ENCODE results near the gene C1GALT1.
"Not testable (repeated sequence)": the region's sequence is repeated elsewhere in the genome, so short reads cannot be mapped to it uniquely, and the experiment has no call there.

GRCh38 chr7:7145151-7145550 is 37.2 kb upstream of the C1GALT1 start:
- TF ChIP-seq, protein P1, sequence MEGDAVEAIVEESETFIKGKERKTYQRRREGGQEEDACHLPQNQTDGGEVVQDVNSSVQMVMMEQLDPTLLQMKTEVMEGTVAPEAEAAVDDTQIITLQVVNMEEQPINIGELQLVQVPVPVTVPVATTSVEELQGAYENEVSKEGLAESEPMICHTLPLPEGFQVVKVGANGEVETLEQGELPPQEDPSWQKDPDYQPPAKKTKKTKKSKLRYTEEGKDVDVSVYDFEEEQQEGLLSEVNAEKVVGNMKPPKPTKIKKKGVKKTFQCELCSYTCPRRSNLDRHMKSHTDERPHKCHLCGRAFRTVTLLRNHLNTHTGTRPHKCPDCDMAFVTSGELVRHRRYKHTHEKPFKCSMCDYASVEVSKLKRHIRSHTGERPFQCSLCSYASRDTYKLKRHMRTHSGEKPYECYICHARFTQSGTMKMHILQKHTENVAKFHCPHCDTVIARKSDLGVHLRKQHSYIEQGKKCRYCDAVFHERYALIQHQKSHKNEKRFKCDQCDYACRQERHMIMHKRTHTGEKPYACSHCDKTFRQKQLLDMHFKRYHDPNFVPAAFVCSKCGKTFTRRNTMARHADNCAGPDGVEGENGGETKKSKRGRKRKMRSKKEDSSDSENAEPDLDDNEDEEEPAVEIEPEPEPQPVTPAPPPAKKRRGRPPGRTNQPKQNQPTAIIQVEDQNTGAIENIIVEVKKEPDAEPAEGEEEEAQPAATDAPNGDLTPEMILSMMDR (IDR thresholded peaks at IDR 0.05) = not testable (repeated sequence)
- TF ChIP-seq EZH2 (IDR thresholded peaks at IDR 0.05; ENCODE audit: borderline replicate concordance, insufficient read depth, low read depth, low read length, poor library complexity, severe bottlenecking) = not testable (repeated sequence)
